ENCODE data around the gene AOC2.
"Not testable (repeated sequence)": the region's sequence is repeated elsewhere in the genome, so short reads cannot be mapped to it uniquely, and the experiment has no call there.

DNA sequence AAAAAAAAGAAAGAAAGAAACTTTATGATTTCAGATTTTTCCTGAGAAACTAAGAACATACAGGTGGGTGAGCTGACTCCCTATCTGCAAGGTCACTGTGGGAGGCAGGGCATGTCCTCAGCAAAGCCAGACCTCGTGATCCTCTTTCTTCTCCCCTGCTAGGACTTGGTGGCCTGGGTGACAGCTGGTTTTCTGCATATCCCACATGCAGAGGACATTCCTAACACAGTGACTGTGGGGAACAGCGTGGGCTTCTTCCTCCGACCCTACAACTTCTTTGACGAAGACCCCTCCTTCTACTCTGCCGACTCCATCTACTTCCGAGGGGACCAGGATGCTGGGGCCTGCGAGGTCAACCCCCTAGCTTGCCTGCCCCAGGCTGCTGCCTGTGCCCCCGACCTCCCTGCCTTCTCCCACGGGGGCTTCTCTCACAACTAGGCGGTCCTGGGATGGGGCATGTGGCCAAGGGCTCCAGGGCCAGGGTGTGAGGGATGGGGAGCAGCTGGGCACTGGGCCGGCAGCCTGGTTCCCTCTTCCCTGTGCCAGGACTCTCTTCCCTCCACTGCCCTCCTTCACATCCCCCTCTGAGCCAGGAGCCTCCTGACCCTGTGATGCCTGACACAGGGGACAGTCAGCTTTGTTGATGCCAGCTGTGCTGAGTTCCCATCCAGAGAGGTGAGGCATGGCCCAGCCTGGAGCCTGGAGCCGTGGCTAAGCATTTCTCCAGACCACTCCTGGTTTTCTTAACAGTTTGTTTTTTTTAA is 29.7 kb downstream of the AOC2 start:
- not testable (repeated sequence) for TF ChIP-seq ZNF512 (CRISPR knock-in tag; IDR thresholded peaks at IDR 0.05; ENCODE audit: borderline replicate concordance); TP53 (CRISPR knock-in tag; IDR thresholded peaks at IDR 0.05); TEAD4 (CRISPR knock-in tag; IDR thresholded peaks at IDR 0.05); ZNF396 (CRISPR knock-in tag; IDR thresholded peaks at IDR 0.05; ENCODE audit: borderline replicate concordance); IRF2 (CRISPR knock-in tag; IDR thresholded peaks at IDR 0.05; ENCODE audit: borderline replicate concordance, low read depth); ZNF425 (CRISPR knock-in tag; conservative IDR thresholded peaks at IDR 0.05)
- TF ChIP-seq, protein P1, sequence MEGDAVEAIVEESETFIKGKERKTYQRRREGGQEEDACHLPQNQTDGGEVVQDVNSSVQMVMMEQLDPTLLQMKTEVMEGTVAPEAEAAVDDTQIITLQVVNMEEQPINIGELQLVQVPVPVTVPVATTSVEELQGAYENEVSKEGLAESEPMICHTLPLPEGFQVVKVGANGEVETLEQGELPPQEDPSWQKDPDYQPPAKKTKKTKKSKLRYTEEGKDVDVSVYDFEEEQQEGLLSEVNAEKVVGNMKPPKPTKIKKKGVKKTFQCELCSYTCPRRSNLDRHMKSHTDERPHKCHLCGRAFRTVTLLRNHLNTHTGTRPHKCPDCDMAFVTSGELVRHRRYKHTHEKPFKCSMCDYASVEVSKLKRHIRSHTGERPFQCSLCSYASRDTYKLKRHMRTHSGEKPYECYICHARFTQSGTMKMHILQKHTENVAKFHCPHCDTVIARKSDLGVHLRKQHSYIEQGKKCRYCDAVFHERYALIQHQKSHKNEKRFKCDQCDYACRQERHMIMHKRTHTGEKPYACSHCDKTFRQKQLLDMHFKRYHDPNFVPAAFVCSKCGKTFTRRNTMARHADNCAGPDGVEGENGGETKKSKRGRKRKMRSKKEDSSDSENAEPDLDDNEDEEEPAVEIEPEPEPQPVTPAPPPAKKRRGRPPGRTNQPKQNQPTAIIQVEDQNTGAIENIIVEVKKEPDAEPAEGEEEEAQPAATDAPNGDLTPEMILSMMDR (IDR thresholded peaks at IDR 0.05): not testable (repeated sequence)
